KMS-11 (cell line): ENCODE measurements around the gene LMTK3.

ENCODE experiments used
- H2AFZ ChIP-seq: fragments of 200-600 bp; sonication (generic); 2 replicates; pipeline ENCODE4 v1.6.1; 2016; ENCODE audit warnings: antibody characterized with exemption, mixed run types, low read depth
- H3K27ac ChIP-seq: fragments of 200-600 bp; sonication (generic); 2 replicates; pipeline ENCODE4 v1.6.1; 2016; ENCODE audit warnings: mild to moderate bottlenecking, mixed run types
- H3K27me3 ChIP-seq: fragments of 200-600 bp; sonication (generic); 2 replicates; pipeline ENCODE4 v1.6.1; 2017; ENCODE audit warnings: mild to moderate bottlenecking, low read depth, mixed run types, moderate library complexity; ENCODE audit not compliant: insufficient read depth
- H3K36me3 ChIP-seq: fragments of 200-600 bp; sonication (generic); 2 replicates; pipeline ENCODE4 v1.6.1; 2017; ENCODE audit warnings: mild to moderate bottlenecking, mixed run types; ENCODE audit not compliant: insufficient read depth
- H3K4me1 ChIP-seq: fragments of 200-600 bp; sonication (generic); 2 replicates; pipeline ENCODE4 v1.6.1; 2016; ENCODE audit warnings: mild to moderate bottlenecking, low read depth, mixed run types; ENCODE audit not compliant: poor library complexity, severe bottlenecking
- H3K4me2 ChIP-seq: fragments of 200-600 bp; sonication (generic); 2 replicates; pipeline ENCODE4 v1.7.0; 2016; ENCODE audit warnings: mild to moderate bottlenecking, mixed run types
- H3K4me3 ChIP-seq: fragments of 200-600 bp; sonication (generic); IDR thresholded peaks from 2 replicates; pipeline ENCODE4 v1.6.1; 2017; ENCODE audit warnings: low read depth, low read length, mixed read lengths; ENCODE audit not compliant: insufficient read depth
- H3K79me2 ChIP-seq: fragments of 200-600 bp; sonication (generic); 2 replicates; pipeline ENCODE4 v1.6.1; 2016; ENCODE audit warnings: low read depth, mixed run types; ENCODE audit not compliant: insufficient read depth
- H3K9ac ChIP-seq: fragments of 200-600 bp; sonication (generic); 2 replicates; pipeline ENCODE4 v1.6.1; 2016; ENCODE audit warnings: mild to moderate bottlenecking, mixed run types
- H4K20me1 ChIP-seq: fragments of 200-600 bp; sonication (generic); 2 replicates; pipeline ENCODE4 v1.6.1; 2016; ENCODE audit warnings: mild to moderate bottlenecking, mixed run types; ENCODE audit not compliant: insufficient read depth
- TF ChIP-seq, protein P1 (sequence below): fragments of 200-600 bp; sonication (generic); conservative IDR thresholded peaks from 2 replicates; pipeline ENCODE4 v1.6.1; 2017; ENCODE audit warnings: low read depth, mild to moderate bottlenecking, antibody characterized with exemption, low read length, moderate library complexity, mixed read lengths

Gene LMTK3

DNA sequence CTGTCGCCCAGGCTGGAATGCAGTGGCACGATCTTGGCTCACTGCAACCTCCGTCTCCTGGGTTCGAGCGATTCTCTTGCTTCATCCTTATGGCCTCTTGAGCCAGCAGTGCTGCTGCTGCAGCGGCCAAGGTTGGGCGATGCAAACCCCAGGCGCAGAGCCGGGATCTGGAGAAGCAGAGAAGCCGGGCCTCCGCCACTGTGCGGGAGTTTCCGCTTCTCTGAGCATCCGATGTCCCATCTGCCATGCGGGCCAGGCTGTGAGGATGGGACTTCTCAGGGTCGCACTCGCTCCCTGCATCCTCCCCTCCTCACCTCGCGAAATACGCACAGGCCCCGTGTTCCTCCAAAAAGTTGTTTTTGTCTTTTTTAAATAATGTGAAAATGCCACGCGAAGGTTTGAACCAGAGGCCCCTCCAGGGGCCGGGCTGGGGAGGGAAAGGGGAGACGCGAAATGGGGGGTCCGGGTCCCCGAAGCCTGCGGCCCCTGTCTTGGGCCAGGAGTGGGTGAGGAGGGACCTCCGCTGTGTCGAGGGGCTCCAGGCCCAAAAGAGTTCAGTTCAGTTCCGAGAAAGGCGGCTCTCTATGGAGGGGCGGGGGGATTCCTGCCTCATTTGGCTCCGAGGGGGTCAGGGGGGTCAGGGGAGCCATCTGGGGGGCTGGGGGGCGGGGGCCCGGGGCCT, 26.6 kb downstream of the LMTK3 start:
- no peaks in the 10 kb centered on the region for H3K36me3 ChIP-seq
- H3K9ac ChIP-seq: no peak overlapping the region
- no peaks in the 10 kb centered on the region for H4K20me1 ChIP-seq
- H3K79me2 ChIP-seq: no peaks in the 10 kb centered on the region
- no peak overlapping the region for H3K4me3 ChIP-seq
- H3K27ac ChIP-seq: no peak overlapping the region
- TF ChIP-seq, protein P1, sequence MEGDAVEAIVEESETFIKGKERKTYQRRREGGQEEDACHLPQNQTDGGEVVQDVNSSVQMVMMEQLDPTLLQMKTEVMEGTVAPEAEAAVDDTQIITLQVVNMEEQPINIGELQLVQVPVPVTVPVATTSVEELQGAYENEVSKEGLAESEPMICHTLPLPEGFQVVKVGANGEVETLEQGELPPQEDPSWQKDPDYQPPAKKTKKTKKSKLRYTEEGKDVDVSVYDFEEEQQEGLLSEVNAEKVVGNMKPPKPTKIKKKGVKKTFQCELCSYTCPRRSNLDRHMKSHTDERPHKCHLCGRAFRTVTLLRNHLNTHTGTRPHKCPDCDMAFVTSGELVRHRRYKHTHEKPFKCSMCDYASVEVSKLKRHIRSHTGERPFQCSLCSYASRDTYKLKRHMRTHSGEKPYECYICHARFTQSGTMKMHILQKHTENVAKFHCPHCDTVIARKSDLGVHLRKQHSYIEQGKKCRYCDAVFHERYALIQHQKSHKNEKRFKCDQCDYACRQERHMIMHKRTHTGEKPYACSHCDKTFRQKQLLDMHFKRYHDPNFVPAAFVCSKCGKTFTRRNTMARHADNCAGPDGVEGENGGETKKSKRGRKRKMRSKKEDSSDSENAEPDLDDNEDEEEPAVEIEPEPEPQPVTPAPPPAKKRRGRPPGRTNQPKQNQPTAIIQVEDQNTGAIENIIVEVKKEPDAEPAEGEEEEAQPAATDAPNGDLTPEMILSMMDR: no peak
- H2AFZ ChIP-seq: no peak overlapping the region
- H3K27me3 ChIP-seq: peaks cover 29% of the 10 kb centered on the region; the same call in 1 of the 2 replicates
- H3K4me1 ChIP-seq: peaks cover 14% of the 10 kb centered on the region
- H3K4me2 ChIP-seq: no peak overlapping the region

DNA sequence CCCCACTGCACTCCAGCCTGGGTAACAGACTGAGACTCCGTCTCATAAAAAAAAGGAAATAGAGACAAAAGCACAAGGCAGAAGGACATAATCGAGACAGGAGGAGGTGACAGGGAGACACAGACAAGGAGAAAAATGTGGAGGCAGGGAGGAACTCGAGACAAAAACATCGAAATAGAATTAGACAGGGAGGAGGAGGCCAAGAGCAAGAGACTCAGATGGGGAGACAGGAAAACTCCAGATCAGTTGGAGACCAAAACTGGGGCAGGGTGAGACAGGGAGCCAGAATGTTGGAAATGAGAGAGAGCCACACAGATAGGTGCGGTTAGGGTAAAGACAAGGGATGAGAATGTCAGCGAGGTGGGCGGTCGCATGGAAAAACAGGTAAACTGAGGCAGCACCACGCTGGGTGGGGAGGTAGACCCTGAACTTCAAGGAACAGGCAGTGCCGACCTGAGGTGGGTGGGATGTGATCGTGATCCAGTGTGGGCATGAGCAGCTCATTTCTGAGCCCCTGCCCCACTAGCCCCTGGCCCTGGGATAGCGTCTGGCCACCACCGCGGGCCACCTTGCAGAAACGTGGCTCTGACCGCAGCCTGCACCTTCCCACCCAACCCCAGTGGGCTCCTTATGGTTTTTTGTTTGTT, 27.3 kb downstream of the LMTK3 start:
- H3K27ac ChIP-seq: no peak overlapping the region
- peaks cover 7% of the 10 kb centered on the region for H3K4me1 ChIP-seq
- H3K4me2 ChIP-seq: no peak overlapping the region

DNA sequence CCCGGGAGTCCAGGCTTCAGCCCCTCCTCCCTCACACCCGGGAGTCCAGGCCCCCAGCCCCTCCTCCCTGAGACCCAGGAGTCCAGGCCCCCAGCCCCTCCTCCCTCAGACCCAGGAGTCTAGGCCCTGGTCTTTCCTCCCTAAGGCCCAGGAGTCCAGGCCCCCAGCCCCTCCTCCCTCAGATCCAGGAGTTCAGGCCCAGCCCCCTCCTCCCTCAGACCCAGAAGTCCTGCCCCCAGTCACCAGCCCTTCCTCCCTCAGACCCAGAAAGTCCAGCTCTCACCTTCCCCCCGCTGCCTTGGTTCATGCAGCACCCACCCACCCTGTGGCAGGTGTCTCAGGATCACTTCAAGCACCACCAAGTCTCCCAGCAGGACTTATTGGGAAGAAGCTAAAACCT, 28.3 kb downstream of the LMTK3 start:
- TF ChIP-seq, protein P1: no peak
- Histone ChIP-seq H2AFZ (no peak overlapping the region), H3K27ac (no peak overlapping the region), H4K20me1 (no peaks in the 10 kb centered on the region), H3K79me2 (no peaks in the 10 kb centered on the region), H3K36me3 (no peaks in the 10 kb centered on the region; the same call in 1 of the 2 replicates), H3K27me3 (peaks cover 25% of the 10 kb centered on the region; the same call in 1 of the 2 replicates), H3K4me1 (peaks cover 3% of the 10 kb centered on the region), H3K9ac (no peak overlapping the region), H3K4me2 (no peak overlapping the region), H3K4me3 (no peak overlapping the region)

More for the DNA sequence above, 27.3 kb downstream of the LMTK3 start:
- H3K79me2 ChIP-seq: no peaks in the 10 kb centered on the region
- no peak overlapping the region for H3K9ac ChIP-seq
- H4K20me1 ChIP-seq: no peaks in the 10 kb centered on the region
- no peak overlapping the region for H2AFZ ChIP-seq
- H3K36me3 ChIP-seq: no peaks in the 10 kb centered on the region; the same call in 1 of the 2 replicates
- H3K27me3 ChIP-seq: peaks cover 28% of the 10 kb centered on the region; the same call in 1 of the 2 replicates
- H3K4me3 ChIP-seq: no peak overlapping the region
- TF ChIP-seq, protein P1: no peak

DNA sequence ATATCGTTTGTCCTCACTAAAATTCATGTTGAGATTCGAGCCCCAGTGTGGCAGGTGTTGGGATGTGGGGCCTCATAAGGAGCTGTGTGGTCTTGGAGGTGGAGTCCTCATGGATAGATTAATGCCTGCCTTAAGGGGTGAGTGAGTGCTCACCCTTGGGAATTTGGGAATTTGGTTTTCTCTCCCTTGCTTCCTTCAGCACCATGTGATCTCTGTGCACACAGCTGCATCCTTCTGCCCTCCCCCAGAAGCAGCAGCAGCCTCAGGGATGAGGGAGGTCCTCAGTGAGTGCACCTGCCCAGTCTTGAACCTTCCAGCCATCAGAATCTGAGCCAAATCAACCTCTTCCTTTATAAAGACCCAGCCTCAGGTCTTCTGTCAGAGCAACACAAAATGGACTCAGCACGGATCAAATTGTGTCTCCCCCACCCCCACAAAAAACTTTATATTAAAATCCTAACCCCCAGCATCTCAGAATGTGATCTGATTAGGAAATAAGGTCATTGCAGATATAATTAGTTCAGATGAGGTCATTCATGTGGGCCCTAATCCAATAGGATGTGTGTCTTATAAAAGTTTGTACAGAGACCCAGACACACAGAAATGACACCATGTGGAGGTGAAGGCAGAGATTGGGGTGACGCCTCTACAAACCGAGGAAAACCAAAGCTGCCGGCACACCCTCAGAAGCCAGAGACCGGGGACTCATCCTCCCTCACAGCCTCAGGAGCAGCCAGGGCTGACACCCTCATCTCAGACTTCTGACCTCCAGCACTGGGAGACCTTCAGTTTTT, 29.6 kb downstream of the LMTK3 start:
- H4K20me1 ChIP-seq: no peaks in the 10 kb centered on the region
- H2AFZ ChIP-seq: no peak overlapping the region
- H3K36me3 ChIP-seq: no peaks in the 10 kb centered on the region; the same call in 1 of the 2 replicates
- H3K4me2 ChIP-seq: no peak overlapping the region
- H3K79me2 ChIP-seq: no peaks in the 10 kb centered on the region
- no peak overlapping the region for H3K9ac ChIP-seq
- H3K4me1 ChIP-seq: peaks cover 3% of the 10 kb centered on the region
- H3K27me3 ChIP-seq: peaks cover 13% of the 10 kb centered on the region; the same call in 1 of the 2 replicates
- no peak overlapping the region for H3K4me3 ChIP-seq
- no peak overlapping the region for H3K27ac ChIP-seq
- TF ChIP-seq, protein P1: no peak
